Peyer's patch (tissue), 4 donors: ENCODE measurements around the gene AOPEP.

Experiments
- CTCF ChIP-seq, 6 experiments: fragments of 450-650 bp in 4 of 6; fragments of 200-600 bp in 2 of 6; sonication (generic) in 1 of 6; IDR thresholded peaks; one replicate each; pipeline ENCODE4 v1.5.1; 2017 to 2019; ENCODE audit warnings: antibody characterized with exemption in 6 of 6, mild to moderate bottlenecking in 3 of 6, moderate library complexity in 1 of 6
- POLR2A ChIP-seq, 2 donors: fragments of 450-650 bp; IDR thresholded peaks; one replicate each; pipeline ENCODE4 v1.5.1; 2017; ENCODE audit warnings: antibody characterized with exemption in 2 of 2, mild to moderate bottlenecking in 2 of 2, moderate library complexity in 2 of 2

DNA sequence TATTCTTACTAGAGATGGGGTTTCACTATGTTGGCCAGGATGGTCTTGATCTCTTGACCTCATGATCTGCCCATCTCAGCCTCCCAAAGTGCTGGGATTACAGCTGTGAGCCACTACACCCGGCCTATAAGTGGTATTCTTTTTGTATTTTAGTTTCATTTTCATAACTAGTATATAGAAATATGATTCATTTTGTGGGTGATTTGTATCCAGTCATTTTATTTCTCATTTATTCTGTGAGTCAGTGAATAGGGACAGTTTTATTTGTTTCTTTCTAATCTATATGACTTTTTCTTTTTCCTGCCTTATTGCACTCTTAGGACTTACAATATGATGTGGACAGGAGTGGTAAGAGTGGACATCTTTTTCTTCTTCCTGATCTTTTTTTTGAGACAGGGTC is 112.9 kb downstream of the AOPEP start:
- TF ChIP-seq CTCF (IDR thresholded peaks at IDR 0.05) = no peak
- TF ChIP-seq POLR2A (IDR thresholded peaks at IDR 0.05) = no peak
